NCI-H146 treated with DMSO at 0.1 percent for 48 hours (cell line): ENCODE measurements around the gene HOGA1.

ENCODE experiments used
- DNase-seq: peaks from one replicate; lab custom pipeline; 2025; ENCODE audit not compliant: unreplicated experiment; lab: John Stamatoyannopoulos, UW

HOGA1 gene

GRCh38 chr10:97578171-97578844, 5.9 kb upstream of the HOGA1 start:
- DNase-seq = no peak

DNA sequence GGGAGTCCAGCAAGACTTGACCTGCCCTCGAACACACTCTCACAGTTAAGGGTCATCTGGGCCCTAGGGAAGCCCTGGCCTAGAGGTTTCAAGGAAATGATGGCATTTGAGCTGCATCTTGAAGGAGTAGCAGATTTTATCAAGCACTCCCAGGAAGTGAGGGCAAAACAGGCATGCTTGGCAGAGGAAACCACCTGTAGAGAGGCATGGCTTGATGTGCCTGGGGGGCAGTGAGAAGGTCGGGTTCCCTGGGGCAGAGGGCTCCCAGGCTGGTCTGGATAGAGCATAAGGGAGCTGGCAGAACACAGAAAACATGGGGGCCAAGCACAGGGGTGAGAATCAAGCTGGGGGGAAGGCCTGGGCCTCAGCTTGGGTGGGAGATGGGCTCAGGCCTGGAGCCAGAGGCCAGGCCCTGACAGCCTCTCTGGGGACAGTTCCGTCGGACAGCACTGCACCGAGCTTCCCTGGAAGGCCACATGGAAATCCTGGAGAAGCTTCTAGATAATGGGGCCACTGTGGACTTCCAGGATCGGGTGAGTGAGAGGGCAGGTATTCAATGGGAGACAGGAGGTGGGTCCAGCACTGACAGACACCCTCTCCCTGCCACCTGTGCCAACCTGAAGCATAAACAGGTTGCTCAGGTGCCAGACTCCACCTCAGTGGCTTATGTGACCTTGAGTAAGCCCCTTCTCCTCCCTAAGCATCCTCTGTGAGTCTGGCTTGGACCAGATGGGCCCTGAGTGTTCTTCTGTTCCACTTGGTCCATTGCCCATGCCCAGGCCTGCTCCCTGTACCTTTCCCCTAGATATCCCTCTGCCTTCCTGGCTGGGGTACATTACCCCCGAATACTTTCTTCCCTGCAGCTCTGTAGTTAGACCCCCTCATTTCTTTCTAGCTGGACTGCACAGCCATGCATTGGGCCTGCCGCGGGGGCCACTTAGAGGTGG, 3.5 kb upstream of the HOGA1 start:
- DNase-seq = no peak

- no peak for DNase-seq
Observed at GRCh38 chr10:97582169-97582568, 2.0 kb upstream of the HOGA1 start.

- DNase-seq = no peak
Observed at GRCh38 chr10:97583476-97583875, 713 bp upstream of the HOGA1 start.

- DNase-seq = no peak
Observed at GRCh38 chr10:97584798-97585438, 729 bp downstream of the HOGA1 start.

DNA sequence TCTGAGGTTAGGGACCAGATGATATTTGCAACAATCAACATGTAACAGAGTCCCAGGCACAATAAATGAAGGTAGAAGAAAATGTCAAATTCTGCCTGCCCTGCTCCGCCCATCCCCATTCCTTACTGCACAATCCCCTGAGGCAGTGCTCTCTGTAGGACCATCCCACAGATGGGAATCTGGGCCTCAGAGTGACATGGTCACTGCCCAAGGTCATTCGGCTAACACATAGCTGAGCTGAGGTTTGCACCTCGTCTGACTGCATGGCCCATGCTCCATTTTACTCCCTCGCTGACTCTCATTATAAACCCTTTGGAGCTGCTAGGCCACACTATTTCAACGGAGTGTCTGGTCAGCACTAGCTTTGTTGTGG, 1.2 kb downstream of the HOGA1 start:
- no peak for DNase-seq

DNA sequence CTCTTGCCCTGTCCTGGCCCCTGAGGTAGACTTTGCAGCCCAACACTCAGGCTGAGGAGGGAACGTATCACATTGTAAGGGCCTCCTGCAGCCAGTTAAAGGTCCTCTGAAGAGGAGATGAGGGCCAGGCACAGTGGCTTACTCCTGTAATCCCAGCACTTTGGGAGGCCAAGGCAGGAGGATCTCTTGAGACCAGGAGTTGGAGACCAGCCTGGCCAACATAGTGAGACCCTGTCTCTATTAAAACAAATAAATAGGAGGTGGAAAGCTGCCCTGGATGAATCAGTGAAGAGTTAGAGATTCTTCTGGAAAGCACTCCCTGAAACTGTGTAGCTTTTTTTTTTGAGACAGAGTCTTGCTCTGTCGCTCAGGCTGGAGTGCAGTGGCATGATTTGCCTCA, 3.0 kb downstream of the HOGA1 start:
- DNase-seq = no peak

DNA sequence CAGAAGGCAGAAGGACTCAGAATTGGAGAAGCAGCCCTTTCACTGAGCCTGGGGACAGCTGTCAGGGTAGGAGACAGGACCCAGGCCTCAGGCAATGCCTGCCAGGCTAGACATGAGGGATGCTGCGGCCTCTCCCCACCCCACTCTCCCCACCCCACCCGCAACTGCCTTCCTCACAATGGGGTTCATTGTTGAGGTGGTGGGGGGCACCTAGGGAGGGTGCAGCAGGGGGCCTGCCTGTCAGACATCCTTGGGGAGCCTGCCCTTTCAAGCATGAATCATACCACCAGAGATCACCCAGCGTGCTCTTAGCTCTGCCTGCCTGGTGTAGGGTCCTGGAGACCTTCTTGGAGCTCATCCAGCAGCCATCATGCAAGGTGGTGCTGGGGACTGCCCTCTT, 5.3 kb downstream of the HOGA1 start, which contains the start of gene C10orf62:
Gene C10orf62 (plus strand): TSS at position 243 of the 400 bp plus-strand sequence. CDS start 177 bp downstream, outside the sequence.
- no peak for DNase-seq

DNA sequence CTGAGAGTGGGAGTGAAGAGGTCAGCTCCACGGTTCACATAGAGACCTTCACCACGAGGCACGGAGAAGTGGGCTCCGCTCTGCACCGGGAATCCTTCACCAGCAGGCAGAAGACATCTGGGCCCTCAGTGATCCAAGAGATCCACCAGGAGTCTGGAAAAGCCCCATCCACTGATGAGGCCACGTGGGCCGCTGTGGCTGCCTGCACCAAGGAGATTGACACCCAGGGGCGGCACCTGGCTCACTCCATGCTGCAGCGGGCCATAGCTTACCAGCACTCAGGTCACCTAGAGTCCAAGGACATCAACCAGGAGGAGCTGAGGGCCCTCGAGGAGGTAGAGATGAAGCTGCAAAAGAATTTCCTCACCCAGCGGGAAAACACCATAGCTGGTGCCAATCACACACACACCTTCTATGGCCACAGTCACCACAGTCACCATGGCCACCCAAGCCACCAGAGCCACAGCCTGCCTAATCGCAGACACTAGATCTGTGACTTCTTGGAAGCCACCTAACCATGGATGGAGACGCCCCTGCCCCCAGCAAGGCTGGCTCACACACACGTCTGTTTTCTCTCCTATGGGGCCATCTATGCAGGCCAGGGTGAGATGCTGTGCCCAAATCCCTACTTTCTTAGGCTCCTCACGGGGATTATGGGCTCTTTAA, 6.0 kb downstream of the HOGA1 start:
- no peak for DNase-seq

GRCh38 chr10:97590748-97591495, 6.7 kb downstream of the HOGA1 start:
- DNase-seq = no peak

GRCh38 chr10:97593421-97593820, 9.2 kb downstream of the HOGA1 start:
- DNase-seq = no peak

DNA sequence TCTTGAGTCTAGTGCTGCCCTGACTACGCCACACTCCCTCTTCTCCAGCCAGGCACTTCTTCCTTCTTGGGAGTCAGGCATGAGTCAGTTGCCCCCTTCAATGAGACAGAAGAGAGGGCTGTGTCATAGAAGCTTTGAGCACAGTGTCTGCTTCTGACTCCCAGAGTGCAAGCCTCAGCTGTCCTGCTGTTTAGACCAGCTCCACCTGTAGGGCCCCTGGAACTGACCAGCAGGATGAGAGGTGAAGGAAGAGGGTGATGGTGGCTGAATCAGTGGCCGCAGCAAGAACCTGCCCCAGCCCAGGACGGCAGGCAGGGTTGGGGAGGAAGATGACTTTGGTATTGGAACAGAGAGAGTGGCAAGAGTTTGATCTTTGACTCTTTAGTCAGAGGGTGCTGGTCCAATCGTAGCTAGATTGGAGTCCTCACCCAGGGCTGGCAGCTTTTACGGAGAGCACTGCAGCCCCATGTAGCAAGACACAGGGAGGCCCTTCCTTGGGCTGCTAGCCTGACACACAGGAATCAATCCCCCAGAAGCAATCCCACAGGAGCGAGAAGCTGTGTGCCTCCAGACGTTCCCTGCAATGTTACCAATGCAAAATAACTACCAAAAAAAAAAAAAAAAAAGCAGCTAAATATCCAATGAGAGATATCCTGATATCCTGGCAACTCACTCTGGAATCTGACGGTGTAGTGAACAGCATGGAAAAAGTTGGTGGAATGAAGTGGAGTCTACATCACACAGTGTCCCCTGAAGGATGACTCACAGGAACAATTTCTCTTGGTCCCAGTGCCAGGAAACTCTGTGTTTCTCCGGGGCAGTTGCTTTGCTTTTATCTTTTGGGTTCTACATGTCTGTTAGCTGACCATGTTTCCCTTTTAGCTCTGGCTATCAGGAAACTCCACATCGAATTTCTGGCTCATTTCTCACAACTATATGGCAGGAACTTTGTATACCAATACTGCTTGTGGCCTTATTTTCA, 12.2 kb downstream of the HOGA1 start:
- DNase-seq = no peak

DNA sequence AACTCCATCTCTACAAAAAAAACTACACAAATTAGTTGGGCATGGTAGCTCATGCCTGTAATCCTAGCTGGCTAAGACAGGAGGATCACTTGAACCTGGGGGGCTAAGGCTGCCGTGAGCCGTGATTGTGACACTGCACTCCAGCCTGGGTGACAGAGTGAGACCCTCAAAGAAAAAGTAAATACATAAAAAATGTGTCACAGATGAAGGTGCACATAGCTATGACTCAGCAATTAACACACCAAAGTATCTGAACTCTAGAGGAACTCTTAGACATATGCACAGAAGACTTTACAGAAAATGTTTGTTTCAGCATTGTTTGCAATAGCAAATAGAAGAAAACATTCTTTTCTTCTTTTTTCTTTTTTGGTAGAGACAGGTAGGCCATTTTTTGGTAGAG, 13.6 kb downstream of the HOGA1 start:
- DNase-seq = no peak

DNA sequence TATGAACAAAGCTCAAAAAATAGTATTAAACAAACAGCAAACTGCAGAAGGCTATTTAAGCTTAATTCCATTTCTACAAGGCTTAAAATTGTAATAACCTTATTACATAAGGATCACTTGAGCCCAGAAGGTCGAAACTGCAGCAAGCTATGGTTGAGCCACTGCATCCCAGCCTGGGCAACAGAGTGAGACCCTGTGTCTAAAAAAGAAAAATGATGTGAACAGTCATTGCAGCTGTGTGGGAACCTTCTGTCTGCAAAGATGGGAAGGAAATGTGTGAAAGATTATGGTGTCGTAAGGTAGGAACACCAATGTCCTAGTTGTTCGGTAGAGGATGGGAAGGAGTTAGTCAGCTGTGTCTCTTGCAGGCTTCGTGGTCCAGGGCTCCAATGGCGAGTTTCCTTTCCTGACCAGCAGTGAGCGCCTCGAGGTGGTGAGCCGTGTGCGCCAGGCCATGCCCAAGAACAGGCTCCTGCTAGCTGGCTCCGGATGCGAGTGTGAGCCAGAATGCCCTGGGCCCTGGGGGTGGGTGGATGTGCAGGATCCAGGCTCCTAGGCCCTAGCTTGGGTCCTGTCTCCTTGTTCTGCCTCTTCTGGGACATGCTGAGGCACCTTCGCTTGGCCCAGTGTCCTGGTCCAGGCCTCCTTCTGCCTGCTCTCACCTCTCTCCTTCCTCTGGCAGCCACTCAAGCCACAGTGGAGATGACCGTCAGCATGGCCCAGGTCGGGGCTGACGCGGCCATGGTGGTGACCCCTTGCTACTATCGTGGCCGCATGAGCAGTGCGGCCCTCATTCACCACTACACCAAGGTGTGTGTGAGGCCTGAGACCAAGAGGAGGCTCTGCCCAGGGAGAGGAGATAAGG, 14.4 kb downstream of the HOGA1 start:
- no peak for DNase-seq

DNA sequence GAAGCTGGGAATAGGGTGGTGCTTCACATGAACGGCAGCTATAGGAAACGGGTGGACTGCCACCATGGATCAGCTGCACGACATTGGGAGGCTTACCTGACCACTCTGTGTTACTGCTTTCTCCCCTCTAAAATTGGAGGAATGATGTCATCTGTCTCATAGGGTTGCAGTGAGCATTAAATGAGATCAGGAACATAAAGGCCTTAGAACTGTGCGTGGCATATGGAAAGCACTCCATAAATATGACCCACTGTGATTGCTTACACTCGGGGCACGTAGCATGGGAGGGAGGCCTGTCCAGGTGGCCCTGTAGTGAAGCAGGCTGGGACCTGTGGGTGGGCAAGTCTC, 15.1 kb downstream of the HOGA1 start:
- no peak for DNase-seq

DNA sequence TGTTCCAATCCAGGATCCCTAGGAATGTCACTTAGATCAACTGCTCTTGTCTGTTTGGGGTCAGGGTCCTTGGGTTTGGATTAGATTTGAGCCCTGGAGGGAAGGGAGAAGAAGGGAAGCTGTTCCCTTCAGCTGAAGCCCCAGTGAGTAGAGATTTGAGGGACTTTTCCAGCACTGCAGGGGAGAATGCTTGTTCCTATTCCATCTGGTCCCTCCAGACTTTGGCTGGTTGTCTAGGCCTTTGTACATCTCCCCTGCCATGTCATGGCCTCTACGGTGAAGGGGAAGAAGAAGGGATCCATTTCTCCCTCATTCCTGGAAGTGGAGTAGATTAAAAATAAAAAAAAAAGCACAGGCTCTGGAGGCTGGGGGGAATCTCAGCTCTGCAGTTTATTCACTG, 16.4 kb downstream of the HOGA1 start:
- no peak for DNase-seq

GRCh38 chr10:97601268-97602215, 17.4 kb downstream of the HOGA1 start:
- DNase-seq = no peak
